Activated CD8-positive, alpha-beta T cell treated with anti-CD3 and anti-CD28 coated beads for 36 hours (primary cell): Measurements from ENCODE around the gene METTL21A. TPM values are rescaled to one million over a fixed set of nuclear protein-coding genes. Genes with fewer than 3 reads are reported as not detected.

ENCODE experiments used
- ATAC-seq: fragments of 200-7000 bp; cut with Tn5 transposase; one replicate; pipeline ENCODE4 v1.10.0; 2021; ENCODE audit warnings: mild to moderate bottlenecking, moderate library complexity
- CTCF ChIA-PET: fragments of 350-600 bp; sonication (Branson Sonifier 250); formaldehyde crosslinking; loops from one replicate; lab custom pipeline; 2021; ENCODE audit warnings: antibody characterized with exemption; lab: Charles Lee
- POLR2A ChIA-PET: fragments of 350-600 bp; sonication (Branson Sonifier 250); formaldehyde crosslinking; loops from one replicate; lab custom pipeline; 2021; ENCODE audit warnings: antibody characterized with exemption; lab: Charles Lee
- DNase-seq: peaks from one replicate; pipeline ENCODE4 v3.0.0-alpha.2; 2020
- H3K27ac Mint-ChIP-seq: one replicate; pipeline ENCODE4 v1.8.0; 2021; ENCODE audit warnings: mild to moderate bottlenecking, mixed read lengths
- H3K27me3 Mint-ChIP-seq: one replicate; pipeline ENCODE4 v1.8.0; 2021; ENCODE audit warnings: mixed read lengths
- H3K36me3 Mint-ChIP-seq: one replicate; pipeline ENCODE4 v1.8.0; 2021; ENCODE audit warnings: low read depth, mixed read lengths
- H3K4me1 Mint-ChIP-seq: one replicate; pipeline ENCODE4 v1.8.0; 2021; ENCODE audit warnings: low read depth, mixed read lengths
- H3K4me3 Mint-ChIP-seq: one replicate; pipeline ENCODE4 v1.8.0; 2021; ENCODE audit warnings: mild to moderate bottlenecking, moderate library complexity, mixed read lengths
- H3K9me3 Mint-ChIP-seq: one replicate; pipeline ENCODE4 v1.8.0; 2021; ENCODE audit warnings: mixed read lengths
- intact Hi-C: fragments of 100-400 bp; cut with micrococcal nuclease; formaldehyde crosslinking; loops from one replicate; pipeline ENCODE4 v1.10.0; 2022
- total RNA-seq, 2 experiments: library from RNA; stranded (reverse); gene quantifications; one replicate each; pipeline ENCODE4 v1.2.3, GENCODE V29; 2021
- TF ChIP-seq, protein P1 (sequence below): fragments of 200-600 bp; IDR thresholded peaks from one replicate; pipeline ENCODE4 v1.8.0; 2022; ENCODE audit warnings: antibody characterized with exemption, mild to moderate bottlenecking

The METTL21A gene
- total RNA-seq, 2 experiments from 2014 or later = 28.9 to 30.7 TPM

DNA sequence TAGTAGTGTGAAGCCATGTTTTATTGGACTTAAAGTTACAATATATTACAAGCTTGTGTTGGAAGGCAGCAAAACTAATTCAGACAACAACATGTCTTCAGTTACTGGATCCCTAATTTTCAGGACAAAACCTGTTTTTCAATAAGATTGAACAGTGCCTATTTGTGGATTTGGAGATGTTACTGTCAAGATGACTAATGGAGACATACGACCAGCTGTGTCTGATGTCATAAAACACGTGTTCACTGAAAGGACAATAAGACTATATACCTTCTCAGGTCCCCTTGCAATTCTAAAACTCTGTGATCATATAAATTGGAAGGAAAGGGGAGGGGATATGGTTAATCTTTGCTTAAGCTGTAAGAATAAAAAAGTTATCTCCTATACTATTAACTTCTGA lies 21.7 kb downstream of the METTL21A start:
- CTCF ChIA-PET = interaction anchor here (0.6 to 1.8 kb wide), 2 partner anchors 23 to 638 kb away, joined by 3 to 6 read pairs; no protein-coding TSS in a partner anchor
- Mint-ChIP-seq H3K36me3 (peaks cover 24% of the 10 kb centered on the region), H3K4me3 (no peak overlapping the region), H3K27ac (peak overlapping the region; percentile 57), H3K27me3 (no peaks in the 10 kb centered on the region), H3K4me1 (peaks cover 21% of the 10 kb centered on the region), H3K9me3 (no peaks in the 10 kb centered on the region)
- DNase-seq = no peak
- POLR2A ChIA-PET = interaction anchor here (2.5 kb wide), 1 partner anchor 22 kb away, joined by 8 read pairs; the partner anchor contains the start of gene METTL21A
- TF ChIP-seq, protein P1, sequence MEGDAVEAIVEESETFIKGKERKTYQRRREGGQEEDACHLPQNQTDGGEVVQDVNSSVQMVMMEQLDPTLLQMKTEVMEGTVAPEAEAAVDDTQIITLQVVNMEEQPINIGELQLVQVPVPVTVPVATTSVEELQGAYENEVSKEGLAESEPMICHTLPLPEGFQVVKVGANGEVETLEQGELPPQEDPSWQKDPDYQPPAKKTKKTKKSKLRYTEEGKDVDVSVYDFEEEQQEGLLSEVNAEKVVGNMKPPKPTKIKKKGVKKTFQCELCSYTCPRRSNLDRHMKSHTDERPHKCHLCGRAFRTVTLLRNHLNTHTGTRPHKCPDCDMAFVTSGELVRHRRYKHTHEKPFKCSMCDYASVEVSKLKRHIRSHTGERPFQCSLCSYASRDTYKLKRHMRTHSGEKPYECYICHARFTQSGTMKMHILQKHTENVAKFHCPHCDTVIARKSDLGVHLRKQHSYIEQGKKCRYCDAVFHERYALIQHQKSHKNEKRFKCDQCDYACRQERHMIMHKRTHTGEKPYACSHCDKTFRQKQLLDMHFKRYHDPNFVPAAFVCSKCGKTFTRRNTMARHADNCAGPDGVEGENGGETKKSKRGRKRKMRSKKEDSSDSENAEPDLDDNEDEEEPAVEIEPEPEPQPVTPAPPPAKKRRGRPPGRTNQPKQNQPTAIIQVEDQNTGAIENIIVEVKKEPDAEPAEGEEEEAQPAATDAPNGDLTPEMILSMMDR = no peak
- no peak for ATAC-seq
- intact Hi-C loops = no loop called here

DNA sequence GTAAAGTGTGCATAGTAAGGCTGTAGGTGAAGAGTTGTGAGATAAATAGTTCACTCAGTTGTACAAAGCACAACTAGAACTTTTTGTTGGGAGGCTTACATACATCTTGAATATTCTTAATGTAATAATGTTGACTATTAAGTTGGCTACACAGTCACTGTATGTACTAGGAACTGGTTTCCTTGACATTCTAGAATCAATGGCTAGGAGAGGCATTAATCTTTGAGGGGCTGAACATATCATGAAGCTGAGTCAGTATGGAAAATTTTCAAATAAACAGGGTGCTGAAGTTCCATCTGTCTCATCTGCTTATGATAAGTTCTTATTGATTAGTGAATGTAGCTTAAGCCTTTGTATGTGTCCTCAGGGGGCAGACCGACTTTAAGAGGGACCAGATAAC lies 23.4 kb downstream of the METTL21A start:
- Mint-ChIP-seq H3K27ac (peak overlapping the region; percentile 70), H3K4me3 (no peak overlapping the region), H3K36me3 (peaks cover 22% of the 10 kb centered on the region), H3K9me3 (no peaks in the 10 kb centered on the region), H3K27me3 (no peaks in the 10 kb centered on the region), H3K4me1 (peaks cover 21% of the 10 kb centered on the region)
- ATAC-seq = no peak
- POLR2A ChIA-PET = interaction anchor here (0.6 to 1.0 kb wide), 2 partner anchors 23 to 71 kb away, joined by 3 read pairs; partner anchors contain the start of gene METTL21A
- intact Hi-C loops = no loop called here
- CTCF ChIA-PET = interaction anchor here (1.1 kb wide), 1 partner anchor 12 kb away, joined by 3 read pairs; no protein-coding TSS in a partner anchor
- TF ChIP-seq, protein P1 = no peak
- DNase-seq = no peak

DNA sequence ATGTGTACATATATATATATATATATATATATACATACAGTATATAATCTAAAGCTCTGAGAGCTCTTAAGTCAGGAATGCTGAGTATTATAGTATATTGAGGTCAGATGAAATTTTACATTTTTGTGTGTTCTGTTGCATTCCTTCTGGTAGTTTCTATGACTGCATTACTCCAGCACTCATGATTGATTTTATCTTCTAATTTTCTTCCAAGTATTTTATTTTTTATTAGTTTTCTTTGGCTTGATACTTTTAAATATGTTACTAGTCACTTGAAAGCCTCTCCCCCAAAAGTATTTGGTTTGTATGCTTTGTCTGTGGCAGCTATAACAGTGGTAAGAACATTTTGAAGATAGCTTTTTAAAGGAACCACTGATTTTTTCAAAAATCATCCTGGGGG lies 25.0 kb downstream of the METTL21A start:
- DNase-seq (no peak), ATAC-seq (no peak)
- Mint-ChIP-seq H3K27ac (no peak overlapping the region), H3K9me3 (no peaks in the 10 kb centered on the region), H3K4me1 (peaks cover 22% of the 10 kb centered on the region), H3K4me3 (no peak overlapping the region), H3K27me3 (no peaks in the 10 kb centered on the region), H3K36me3 (peaks cover 22% of the 10 kb centered on the region)
- TF ChIP-seq, protein P1 = no peak
- ChIA-PET POLR2A (no interaction called here), CTCF (interaction anchor here (1.1 kb wide), 1 partner anchor 12 kb away, joined by 3 read pairs; no protein-coding TSS in a partner anchor)
- intact Hi-C loops = no loop called here

DNA sequence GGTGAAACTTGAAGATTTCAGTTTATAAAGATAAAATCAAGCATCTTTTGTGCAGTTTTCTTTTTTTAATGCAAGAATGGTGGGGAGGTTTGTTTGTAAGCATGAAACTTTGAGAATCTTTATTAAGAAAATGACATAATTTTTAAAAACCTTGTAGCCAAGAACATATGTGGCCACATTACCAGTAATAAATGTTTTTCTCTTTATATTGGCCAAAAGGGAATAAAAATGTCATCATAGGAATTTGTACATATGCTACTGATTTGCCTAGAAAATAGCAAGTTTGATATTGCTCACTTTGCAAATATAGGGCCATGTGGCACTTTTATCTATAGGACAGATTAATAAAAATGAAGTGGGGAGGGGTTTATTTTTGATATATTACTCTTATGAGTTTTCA lies 25.6 kb downstream of the METTL21A start:
- ChIA-PET CTCF (interaction anchor here (1.1 kb wide), 1 partner anchor 13 kb away, joined by 3 read pairs; no protein-coding TSS in a partner anchor), POLR2A (no interaction called here)
- Mint-ChIP-seq H3K27ac (no peak overlapping the region), H3K36me3 (peaks cover 18% of the 10 kb centered on the region), H3K27me3 (no peaks in the 10 kb centered on the region), H3K4me3 (no peak overlapping the region), H3K9me3 (no peaks in the 10 kb centered on the region), H3K4me1 (peaks cover 23% of the 10 kb centered on the region)
- intact Hi-C loops = loop anchor here (10.0 kb wide), 1 partner anchor 65 kb away; no protein-coding TSS in a partner anchor
- no peak for ATAC-seq
- DNase-seq = no peak
- TF ChIP-seq, protein P1 = no peak

DNA sequence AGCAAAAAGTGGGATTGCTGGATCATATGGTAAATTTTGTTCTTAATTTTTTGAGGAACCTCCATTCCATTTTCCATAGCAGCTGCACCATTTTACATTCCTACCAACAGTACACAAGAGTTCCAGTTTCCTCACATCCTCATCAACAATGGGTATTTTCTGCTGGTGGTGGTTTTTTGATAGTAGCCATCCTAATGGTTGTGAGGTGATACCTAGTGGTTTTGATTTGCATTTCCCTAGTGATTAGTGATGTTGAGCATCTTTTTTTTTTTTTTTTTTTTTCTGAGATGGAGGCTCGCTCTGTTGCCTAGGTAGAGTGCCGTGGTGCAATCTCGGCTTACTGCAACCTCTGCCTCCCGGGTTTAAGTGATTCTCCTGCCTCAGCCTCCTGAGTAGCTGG lies 30.5 kb downstream of the METTL21A start:
- ChIA-PET POLR2A (no interaction called here), CTCF (no interaction called here)
- Mint-ChIP-seq H3K27ac (peak overlapping the region; percentile 5), H3K9me3 (peaks cover 12% of the 10 kb centered on the region), H3K4me3 (no peak overlapping the region), H3K27me3 (no peaks in the 10 kb centered on the region), H3K36me3 (peaks cover 49% of the 10 kb centered on the region), H3K4me1 (peaks cover 9% of the 10 kb centered on the region)
- intact Hi-C loops = loop anchor here (10.0 kb wide), 1 partner anchor 60 kb away; no protein-coding TSS in a partner anchor
- TF ChIP-seq, protein P1 = no peak
- ATAC-seq = no peak
- no peak for DNase-seq
